HG03378 (cell line): ENCODE data around the gene IQSEC3.
"Not testable (repeated sequence)": the region's sequence is repeated elsewhere in the genome, so short reads cannot be mapped to it uniquely, and the experiment has no call there.

Source experiments
- ATAC-seq: cut with Tn5 transposase; IDR thresholded peaks from one replicate; pipeline ENCODE4 v1.9.1; 2021; ENCODE audit warnings: mild to moderate bottlenecking, moderate library complexity; ENCODE audit not compliant: unreplicated experiment

The IQSEC3 gene

GRCh38 chr12:52902-53734 is 13.4 kb upstream of the IQSEC3 start:
- ATAC-seq = not testable (repeated sequence)

DNA sequence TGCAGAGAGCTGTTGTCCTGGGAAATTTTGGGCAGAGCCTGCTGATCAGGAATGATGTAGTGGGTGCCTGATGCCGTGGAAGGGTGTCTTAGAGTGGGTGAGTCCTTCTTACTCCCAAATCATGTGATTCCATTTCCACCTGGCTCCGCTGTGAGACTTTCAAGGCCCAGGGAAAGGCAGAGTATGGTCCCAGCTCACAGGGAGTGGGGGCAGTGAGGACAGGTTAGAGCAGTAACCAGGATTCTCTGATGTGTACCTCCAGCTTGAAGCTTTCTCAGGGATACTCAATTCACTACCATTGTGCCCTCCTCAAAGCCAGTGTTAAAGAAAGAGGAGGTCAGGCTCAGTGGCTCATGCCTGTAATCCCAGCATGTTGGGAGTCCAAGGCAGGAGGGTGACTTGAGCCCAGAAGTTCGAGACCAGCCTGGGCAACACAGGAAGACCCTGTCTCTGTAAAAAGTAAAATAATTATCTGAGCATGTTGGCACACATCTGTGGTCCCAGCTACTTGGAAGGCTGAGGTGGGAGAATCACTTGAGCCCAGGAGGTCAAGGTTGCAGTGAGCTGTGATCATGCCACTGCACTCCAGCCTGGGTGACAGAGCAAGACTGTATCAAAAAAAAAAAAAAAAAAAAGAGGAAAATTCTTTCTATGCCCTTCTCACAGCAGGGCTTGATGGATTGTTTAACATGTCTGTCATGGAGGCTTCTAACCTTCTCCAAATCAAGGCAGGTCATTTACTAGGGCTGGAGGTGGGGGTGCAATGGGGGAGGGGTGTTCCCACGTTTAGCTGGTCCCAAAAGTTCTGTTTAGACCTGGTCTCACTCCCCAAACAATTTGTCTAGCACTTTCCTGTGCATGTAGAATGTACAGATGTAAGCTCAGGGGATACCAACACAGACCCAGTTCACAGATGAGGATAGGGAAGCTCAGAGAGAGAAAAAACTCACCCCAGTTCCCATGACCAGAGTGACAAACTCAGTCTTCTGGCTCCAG is 12.5 kb upstream of the IQSEC3 start:
- ATAC-seq = no peak

- ATAC-seq = no peak
These were observed 11.6 kb upstream of the IQSEC3 start for GRCh38 chr12:54750-55535.

- ATAC-seq = no peak
These were observed 9.8 kb upstream of the IQSEC3 start for GRCh38 chr12:56683-57346.

- ATAC-seq = no peak
These were observed 9.0 kb upstream of the IQSEC3 start for GRCh38 chr12:57539-57938.

DNA sequence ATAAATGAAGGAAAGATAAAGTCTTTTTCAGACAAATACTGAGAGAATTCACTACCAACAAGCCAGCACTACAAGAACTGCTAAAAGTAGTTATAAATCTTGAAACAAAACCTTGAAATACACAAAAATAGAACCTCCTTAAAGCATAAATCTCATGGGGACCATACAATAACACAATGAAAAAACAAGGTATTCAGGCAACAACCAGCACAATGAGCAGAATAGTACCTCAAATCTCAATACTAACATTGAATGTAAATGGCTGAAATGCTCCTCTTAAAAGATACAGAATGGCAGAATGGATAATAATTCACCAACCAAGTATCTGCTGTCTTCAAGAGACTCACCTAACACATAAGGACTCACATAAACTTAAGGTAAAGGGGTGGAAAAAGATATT is 7.7 kb upstream of the IQSEC3 start:
- ATAC-seq = no peak

DNA sequence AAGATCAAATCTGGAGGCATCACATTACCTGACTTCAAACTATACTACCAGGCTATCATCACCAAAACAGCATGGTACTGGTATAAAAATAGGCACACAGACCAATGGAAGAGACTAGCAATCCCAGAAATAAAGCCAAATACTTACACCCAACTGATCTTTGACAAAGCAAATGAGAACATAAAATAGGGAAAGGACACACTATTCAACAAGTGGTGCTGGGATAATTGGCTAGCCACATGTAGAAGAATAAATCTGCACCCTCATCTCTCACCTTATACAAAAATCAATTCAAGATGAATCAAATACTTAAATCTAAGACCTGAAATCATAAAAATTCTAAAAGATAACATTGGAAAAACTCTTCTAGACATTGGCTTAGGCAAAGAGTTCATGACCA is 4.7 kb upstream of the IQSEC3 start:
- not testable (repeated sequence) for ATAC-seq

GRCh38 chr12:65491-66063 is 990 bp upstream of the IQSEC3 start:
- ATAC-seq = not testable (repeated sequence)

DNA sequence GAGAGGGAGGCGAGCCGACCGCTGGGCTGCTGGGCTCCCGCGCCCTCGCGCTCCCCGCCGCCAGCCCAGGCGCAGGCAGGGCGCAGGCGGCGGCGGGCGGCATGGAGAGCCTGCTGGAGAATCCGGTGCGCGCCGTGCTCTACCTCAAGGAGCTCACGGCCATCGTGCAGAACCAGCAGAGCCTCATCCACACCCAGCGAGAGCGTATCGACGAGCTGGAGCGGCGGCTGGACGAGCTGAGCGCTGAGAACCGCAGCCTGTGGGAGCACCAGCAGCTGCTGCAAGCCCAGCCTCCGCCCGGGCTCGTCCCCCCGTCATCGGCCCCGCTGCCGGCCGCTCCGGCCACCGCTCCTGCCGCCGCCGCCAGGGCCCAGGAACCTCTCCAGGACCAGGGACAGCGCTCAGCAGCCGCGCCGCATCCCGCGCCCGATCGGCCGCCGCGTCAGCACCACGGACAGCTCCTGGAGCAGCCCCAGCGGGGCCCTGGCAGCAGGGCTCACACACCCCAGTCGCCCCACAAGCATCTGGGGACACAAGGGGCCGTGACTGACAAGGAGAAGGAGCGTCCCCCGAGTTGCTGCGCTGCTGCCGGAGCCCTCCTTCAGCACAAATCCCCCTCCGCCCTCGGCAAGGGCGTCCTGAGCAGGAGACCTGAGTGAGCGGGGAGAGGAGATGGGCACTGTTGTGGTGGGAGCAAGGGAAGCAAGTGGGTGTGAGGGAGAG is 376 bp downstream of the IQSEC3 start:
- not testable (repeated sequence) for ATAC-seq

DNA sequence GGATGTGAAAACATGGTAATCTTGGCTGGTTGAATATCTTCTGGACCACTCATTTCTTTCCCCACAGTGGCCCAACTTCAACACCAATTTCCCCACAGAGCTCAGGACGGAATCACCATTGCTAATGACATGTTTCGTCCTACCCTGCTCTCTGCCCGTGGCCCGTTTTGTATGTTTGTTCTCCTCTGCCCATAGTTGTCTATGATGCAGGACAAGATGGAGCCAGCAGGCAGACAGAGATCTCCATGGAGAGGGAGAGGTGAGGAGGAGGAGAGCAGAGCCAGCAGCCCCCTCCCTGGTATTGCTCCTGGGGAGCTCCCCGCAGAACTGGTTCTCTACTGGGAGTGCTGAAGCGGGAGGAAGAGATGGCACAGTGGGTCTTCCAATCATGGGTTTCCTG is 3.1 kb downstream of the IQSEC3 start:
- ATAC-seq = not testable (repeated sequence)

GRCh38 chr12:70541-70940 is 4.0 kb downstream of the IQSEC3 start:
- ATAC-seq = not testable (repeated sequence)

DNA sequence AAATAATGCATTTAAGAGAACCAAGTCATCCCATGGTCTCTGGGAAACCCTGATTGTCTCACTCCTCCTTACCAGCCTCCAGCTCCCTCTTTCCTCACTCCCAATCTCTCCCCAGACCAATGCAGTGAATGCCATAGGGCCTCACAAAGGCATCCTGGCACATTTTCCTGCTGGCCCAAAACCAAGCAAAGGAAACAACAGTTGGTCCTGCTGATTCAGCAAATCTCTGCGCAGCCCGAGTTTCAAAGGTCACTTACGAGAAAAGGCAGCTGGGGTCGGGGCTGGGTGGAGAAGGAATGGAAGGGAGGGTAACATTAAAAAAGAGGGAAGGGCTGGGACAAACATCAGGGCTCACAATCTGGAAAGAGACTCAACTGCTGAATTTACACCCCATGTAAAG is 5.5 kb downstream of the IQSEC3 start:
- ATAC-seq = not testable (repeated sequence)

DNA sequence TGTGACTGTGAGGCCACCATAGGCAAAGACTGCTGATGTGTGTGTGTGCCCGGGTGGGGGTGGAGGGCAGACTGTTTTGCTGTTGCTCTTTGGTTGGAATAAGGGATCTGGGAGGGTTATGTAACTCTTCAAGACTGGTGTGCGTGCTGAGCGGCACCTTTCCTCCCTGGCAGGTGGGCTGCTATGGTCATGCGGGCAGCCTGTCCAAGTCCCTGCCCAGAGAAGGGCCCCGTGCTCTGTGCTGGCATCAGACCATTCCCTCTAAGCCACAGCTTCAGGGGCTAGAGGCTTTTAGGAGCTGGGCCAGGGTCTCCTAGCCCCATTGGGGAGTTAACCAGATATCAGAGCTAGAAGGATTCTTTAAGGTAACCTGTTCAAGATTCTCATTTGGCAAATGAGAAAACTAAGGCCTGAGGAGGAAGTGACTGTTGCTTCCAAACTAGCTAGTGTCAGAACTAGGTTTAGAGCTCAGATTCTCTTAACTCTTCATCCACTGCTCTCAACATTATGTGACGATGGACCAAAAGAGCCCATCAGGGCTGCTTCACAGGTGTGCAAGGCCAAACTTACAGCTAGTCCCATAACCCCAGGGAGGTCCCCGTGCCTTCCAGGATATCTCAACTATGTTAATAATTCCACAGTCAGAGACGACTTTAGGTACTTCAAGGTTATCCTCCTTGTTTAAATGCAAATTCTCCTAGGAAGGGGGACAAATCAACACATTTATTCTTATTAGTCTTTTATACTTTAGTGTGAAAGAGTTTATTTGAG is 8.0 kb downstream of the IQSEC3 start:
- ATAC-seq = not testable (repeated sequence)

DNA sequence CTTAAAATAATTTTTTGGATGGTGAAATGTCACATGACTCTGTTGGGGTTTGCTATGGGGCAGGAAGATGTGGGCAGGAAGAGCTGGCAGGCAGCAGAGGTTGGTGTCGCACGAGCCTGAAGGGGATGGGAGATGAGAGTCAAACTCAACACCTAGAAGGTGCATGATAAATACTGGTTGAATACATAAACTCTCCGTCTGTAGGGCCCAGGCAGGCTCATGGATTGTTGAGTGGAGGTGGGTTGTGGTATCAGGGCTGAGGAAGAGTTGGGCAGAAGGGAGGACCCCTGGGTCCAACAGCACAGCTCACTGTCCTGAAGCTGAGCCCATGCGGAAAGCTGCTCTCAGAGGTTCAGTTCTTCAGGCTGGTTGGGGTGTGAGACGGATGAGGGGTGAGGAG is 9.0 kb downstream of the IQSEC3 start:
- ATAC-seq = not testable (repeated sequence)

DNA sequence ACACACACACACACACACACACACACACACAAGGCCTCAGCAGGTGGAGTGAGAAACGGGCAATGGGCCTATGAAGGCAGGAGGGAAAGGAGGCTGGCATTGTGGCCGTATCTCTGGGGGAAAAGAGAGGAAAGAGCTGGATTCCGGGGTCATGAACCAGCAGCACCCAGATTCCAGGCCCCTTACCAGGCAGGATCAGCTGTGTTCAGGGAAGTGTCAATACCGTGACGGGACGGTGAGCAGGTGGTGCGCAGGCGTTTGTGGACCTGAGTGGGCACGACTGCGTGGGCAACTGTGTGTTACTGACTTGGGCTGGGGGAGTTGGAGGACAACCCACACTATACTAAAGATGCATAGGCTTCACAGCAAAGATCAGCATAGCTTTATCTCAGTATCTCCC is 9.5 kb downstream of the IQSEC3 start:
- ATAC-seq = not testable (repeated sequence)

DNA sequence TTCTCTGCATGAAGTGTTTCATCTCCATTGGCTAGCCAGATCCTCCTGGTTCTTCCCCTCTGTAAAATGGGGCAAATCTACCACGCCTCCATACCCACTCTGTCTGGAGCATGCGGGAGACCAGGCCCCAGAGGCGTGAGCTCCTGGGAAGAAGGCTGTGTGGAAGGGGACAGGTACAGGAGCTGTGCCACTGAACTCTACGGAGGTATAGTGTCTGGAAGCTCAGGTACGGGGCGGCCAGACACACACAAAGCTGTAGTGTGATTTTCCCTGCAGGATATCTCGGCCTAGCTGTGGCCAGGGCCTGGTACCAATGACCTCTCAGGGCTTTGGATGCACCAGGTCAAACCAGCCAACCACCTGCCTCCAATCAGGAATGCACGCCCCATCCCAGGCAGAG is 10.0 kb downstream of the IQSEC3 start:
- ATAC-seq = not testable (repeated sequence)

DNA sequence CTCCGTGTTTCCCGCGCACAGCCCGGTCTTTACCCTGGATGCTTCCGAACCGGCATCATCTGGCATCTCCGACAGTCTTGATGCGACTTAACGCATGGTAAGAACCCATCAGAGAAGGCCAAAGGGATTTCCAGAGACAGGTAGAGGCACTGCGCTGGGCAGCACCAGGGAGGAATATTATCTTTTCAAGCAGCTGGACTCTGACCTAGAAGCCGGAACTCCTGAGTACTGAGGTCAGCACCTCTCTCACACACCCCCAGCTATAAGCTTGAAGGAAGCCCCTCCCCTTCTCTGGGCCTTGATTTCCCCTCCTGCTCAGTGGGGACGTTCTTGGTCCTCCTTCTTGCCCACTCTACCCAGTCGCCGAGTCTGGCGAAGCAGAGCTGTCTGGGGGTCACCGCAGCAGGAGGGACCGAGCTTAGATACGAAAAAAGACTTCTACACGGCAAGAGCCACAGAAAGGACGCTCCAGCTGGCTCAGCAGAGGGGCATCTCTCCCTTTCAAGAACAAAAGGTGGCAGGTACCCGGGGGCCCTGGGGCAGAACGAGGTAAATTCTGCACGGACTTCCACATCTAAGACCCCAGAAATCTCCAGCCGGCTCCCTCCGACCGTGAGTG is 10.6 kb downstream of the IQSEC3 start:
- ATAC-seq = not testable (repeated sequence)

- ATAC-seq = not testable (repeated sequence)
These were observed 11.3 kb downstream of the IQSEC3 start for GRCh38 chr12:77769-78383.
